Astrocyte of the hippocampus (primary cell): Measurements from ENCODE around the gene GNG4.
"Not testable (repeated sequence)": the region's sequence is repeated elsewhere in the genome, so short reads cannot be mapped to it uniquely, and the experiment has no call there.

ENCODE experiments used
- DNase-seq: peaks from one replicate; pipeline ENCODE4 v3.0.0; 2011; ENCODE audit warnings: low read depth, low spot score

The GNG4 gene

DNA sequence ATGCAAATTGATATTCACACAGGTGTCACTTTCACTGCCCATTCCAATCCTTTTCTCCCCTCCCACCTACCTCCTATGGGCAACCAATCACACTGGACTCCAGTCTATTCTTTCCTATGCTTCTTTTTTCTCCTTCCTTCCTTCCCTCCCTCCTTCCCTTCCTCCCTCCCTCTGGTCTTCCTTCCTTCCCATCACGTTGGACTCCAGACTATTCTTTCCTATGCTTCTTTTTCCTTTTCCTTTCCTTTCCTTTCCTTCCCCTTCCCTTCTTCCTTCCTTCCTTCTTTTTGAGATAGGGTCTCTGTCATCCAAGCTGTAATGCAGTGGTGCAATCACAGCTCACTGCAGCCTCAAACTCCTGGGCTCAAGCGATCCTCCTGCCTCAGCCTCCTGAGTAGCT is 64.6 kb downstream of the GNG4 start:
- no peak for DNase-seq

DNA sequence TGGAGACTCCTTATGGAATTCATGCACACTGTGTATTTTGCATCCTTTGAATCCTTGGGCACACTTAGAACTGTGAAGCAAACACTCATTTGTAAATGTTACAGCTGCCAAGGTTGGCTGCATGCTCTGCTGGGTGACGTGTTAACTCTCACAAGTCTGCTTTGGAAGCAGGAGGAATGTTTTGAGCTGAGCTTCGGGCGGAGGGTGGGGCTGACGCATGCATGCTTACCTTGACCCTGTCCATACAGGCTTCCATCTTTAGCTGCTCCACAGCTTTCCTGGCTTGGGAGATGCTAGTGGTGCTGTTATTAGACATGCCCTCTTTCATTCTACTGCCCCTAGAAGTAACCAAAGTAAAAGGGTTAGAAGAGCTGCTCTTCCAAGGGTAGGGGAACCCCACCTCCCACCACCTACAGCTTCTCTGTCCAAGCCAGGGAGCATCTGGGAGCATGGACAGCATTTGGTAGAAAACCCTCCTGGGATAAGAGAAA is 66.0 kb downstream of the GNG4 start:
- DNase-seq = no peak

DNA sequence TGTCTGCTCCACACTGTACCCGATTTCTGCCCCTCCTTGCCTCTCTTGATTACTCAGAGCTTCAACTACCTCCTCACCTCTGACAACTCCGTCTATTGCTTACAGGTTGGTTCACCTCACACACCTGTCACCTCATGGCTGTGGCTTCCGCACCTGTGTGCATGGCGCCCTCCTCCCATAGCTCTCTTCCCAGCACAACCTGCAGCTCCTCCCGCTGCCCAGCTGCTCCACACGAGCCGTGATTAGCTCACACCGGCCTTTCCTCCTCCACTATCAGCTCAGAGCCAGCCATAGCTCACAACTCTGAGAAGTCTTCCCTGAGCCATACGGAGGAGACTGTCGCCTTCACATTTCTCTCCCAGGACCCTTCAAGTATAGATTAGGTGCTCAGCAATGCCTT is 67.5 kb downstream of the GNG4 start:
- no peak for DNase-seq

DNA sequence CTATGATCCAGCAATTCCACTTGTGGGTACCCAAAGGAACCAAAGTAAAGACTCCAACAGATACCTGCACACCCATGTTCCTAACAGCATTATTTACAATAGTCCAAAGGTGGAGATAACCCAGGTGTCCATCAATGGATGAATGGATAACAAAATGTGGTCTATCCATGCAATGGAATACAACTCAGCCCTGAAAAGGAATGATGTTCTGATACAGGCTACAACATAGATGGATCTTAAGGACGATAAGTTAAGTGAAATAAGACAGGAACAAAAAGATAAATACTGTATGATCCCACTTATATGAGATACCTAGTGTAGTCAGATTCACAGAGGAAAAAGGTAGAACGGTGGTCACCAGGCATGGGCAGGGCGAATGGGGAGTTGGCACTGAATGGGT is 69.7 kb downstream of the GNG4 start:
- no peak for DNase-seq

DNA sequence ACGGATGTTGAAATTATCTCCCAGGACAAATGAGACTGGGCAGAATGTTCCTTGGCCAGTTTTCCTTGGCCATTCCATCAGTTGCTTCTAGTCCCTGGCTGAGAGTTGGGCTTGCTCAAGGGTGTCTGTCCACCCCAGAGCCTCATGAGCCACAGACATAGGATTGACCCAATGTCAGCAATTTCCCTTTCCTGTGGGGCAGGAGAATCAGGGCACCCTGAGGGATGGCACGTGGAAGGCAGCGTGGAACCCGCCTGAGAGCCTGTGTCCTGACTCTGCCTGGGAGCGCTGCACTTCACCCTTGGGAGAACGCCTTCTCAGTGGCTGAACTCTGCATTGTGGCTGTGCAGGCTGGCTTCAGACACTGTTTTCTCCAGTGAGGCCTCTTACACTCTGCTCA is 74.0 kb downstream of the GNG4 start:
- no peak for DNase-seq

DNA sequence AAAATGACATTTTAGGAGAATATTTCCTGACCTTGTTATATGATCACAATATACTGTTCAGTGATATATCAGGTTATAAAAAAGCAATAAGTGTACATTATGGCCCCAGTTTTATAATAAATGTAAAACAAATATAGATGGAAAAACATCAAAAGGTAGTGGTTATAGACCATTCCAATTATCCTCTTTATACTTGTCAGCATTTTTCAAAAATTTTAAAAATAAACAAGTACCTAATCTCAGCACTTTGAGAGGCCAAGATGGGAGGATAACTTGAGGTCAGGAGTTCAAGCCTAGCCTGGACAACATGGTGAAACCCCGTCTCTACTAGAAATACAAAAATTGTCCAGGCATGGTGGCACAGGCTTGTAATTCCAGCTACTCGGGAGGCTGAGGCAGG is 75.7 kb downstream of the GNG4 start:
- DNase-seq = no peak

DNA sequence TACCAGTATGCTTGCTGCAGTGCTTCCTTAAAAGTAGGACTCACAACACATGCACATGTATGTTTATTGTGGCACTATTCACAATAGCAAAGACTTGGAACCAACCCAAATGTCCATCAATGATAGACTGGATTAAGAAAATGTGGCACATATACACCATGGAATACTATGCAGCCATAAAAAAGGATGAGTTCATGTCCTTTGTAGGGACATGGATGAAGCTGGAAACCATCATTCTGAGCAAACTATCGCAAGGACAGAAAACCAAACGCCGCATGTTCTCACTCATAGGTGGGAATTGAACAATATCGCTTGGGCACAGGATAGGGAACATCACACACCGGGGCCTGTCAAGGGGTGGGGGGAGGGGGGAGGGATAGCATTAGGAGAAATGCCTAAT is 76.6 kb downstream of the GNG4 start:
- DNase-seq = not testable (repeated sequence)

DNA sequence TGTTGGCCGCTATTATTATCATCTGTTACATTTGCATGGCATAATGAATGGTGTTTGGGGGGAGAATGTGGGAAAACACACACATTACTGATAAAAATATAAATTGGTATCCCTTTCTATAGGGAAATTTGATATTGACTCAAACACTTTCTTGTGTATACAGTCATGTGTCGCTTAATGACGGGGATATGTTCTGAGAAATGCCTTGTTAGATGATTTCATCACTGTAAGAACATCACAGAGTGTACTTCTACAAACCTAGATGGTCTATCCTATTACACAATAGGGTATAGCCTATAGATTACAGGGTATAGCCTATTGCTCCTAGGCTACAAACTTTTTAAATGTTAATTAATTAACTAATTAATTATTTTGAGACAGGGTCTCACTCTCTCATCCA is 78.1 kb downstream of the GNG4 start:
- DNase-seq = no peak

DNA sequence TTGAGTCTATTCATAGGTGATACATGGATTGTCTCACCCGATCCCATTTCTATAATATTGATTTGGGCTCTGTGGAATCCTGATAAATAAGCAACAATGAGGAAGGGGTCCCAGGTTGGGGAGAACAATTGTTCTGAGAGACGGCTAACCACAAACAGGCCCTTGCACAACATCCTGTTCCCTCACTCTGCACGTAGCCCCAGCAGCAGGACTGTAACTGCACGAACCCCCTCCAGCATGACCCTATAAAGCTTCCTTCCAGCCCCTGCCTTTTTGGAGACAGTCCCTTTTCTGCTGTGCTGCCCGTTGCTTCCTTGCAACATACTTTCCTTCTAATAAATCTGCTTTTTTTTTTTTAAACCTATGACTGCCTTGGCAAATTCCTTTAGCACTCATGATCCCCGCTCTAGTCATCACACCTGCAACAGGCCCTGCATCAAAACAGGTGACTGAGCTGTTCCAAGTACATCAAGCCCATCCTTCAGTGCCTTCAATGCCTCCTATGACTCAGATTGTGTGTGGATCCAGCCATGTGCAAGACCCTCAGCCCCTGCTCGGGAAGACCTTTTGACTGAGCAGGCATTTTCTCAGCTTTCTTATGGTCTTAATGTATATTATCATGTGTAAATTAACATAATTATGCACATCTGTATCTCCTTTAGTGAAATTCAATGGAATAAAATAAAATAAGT is 81.6 kb downstream of the GNG4 start:
- DNase-seq = no peak

DNA sequence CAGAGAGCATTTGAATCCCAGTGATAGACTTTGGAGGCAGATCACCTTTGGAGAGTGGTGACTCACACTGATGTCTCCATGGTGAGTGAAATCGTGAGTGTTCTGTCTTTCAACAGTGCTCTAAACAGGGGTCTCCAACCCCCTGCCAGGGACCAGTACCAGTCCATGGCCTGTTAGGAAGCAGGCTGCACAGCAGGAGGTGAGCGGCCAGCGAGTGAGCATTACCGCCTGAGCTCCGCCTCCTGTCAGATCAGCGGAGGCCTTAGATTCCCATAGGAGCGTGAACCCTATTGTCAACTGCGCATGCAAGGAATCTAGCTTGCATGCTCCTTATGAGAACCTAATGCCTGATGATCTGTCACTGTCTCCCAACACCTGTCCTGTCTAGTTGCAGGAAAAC is 83.5 kb downstream of the GNG4 start:
- no peak for DNase-seq

DNA sequence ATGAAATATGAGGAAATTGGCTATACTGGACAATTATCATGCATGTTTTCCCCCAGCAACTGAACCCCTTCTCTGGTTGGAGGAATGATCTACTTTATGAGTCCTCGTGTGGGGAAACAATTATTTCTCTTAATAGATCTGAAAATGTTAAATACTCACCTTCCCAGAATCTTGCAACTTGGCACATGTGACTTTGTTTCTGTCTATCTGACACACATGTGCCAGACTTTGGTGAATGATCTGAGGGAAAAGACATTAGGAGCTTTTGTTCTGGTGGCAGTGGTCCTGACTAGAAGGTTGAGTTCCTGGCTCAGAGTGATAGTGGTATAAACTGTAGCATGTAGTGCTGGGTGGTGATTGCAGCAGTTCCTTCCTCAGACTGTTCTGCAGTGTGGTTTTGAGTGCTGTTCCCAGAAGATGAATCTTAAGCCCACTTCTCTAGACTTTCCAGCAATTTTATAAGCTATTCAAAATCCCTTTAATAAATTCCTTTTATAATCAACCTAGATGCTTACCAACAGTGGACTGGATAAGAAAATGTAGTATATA is 86.0 kb downstream of the GNG4 start:
- no peak for DNase-seq

DNA sequence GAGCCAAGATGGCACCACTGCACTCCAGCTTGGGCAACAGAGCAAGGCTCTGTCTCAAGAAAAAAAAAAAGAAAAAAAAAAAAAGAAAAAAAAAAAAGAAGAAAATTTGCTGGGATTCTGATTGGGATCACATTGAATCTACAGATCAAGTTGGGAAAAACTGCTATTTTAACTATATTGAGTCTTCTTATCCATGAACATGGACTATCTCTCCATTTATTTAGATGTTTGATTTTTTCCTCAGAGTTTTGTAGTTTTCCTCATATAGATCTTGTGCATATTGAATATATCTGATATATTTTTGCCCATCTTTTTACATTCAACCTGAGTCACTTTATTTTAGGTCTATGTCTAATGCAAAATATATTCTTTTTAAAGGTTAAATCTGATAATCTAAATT is 87.0 kb downstream of the GNG4 start:
- no peak for DNase-seq

DNA sequence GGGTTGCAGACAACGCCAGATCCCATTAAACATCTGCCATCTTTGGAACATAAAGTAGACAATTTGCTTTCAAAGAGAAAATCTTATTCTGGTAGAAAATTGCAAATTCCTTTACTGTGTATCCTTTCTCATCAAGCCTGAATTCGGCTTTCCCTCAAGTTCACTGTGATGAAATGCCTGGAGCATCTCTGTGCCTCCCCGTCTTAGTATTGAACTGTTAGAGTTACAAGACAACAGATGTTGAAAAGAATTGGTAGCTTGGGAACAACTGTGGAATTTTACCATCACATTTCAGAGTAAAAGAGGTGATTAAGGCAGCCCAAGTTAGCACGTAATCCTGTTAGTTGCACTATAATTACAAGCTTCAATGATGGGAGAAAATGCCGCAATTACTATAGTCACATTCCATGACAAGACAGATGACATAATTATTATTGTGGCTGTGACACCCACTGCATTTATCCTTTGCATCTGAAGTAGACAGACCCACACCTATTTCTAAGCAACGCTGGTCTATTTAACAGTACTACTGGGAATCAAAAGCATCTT is 90.9 kb downstream of the GNG4 start:
- DNase-seq = no peak

DNA sequence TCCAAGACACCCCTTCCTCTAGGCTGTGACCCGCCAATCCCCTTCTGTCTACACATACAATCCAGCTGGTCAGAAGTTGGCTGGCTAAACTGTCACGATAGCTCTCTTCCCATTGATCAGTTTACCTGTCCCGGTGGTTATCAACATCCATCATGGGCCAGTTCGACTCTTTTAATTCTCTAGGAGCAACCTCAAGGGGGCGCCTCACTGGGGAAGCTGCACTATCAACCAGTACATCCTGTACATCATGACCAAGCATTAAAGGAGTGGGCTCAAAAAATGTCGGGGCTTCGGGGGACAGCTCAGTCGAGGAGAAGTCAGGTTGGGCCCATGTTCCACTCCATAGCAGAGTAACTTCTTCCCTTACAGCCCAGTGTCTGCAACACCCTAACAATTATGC is 92.1 kb downstream of the GNG4 start:
- no peak for DNase-seq

DNA sequence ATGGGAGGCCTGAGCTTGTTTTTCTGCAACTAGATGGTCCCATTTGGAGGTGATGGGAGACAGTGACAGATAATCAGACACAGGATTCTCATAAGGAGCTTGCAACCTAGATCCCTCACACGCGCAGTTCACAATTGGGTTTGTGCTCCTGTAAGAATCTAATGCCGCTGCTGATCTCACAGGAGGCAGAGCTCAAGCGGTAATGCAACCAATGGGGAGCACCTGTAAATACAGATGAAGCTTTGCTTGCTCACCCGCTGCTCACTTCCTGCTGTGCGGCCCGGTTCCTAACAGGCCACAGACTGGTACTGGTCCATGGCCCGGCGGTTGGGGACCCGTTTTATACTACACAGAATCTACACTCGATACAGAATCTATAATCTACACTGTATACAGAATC is 92.8 kb downstream of the GNG4 start:
- no peak for DNase-seq

DNA sequence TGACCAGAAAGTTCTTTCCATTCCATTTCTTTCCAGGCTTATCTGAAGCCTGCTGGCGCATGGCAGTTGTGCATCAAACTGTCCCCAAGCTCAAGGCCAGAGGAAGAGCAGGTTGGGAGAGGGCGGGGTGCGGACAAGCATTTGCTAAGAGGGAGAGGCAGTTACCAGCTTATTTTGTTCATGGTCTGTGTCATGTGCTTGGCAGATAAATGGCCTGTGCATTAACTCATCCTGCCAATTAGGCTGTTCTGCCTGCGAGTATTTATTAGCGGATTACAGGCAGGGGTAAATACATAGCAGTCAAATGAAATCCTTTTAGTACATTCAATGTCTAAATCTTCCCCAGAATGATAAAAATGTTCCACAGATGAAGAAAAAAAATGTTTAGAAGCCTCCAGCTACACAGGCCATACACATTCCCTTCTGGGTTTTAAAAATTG is 96.5 kb downstream of the GNG4 start:
- no peak for DNase-seq

DNA sequence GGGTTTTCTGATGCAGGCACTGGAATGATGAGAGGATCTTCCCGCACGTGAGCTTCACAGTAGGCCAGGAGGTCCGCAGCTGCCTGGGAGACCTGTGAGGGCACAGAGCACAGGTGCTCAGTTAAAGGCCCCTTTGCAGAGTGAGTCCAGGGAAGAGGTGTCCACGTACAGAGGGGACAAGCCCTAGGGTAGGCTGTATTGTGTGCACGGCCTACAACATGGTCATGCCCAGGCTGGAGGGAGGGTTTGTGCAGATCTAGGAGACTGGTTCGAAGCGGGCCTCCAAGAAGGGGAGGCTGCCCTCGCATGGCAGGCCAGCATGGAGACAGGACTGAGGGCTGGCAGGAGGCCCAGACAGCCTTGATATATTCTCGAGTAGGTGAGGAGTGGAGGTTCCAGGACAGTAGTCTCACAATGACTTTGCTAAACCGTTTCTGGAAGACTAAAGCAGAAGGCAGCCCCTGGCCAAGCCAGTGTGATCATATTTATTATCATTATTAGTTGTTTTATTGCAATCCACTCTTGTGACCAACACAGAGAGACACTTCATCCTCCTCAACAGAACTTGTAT is 97.4 kb downstream of the GNG4 start:
- no peak for DNase-seq

DNA sequence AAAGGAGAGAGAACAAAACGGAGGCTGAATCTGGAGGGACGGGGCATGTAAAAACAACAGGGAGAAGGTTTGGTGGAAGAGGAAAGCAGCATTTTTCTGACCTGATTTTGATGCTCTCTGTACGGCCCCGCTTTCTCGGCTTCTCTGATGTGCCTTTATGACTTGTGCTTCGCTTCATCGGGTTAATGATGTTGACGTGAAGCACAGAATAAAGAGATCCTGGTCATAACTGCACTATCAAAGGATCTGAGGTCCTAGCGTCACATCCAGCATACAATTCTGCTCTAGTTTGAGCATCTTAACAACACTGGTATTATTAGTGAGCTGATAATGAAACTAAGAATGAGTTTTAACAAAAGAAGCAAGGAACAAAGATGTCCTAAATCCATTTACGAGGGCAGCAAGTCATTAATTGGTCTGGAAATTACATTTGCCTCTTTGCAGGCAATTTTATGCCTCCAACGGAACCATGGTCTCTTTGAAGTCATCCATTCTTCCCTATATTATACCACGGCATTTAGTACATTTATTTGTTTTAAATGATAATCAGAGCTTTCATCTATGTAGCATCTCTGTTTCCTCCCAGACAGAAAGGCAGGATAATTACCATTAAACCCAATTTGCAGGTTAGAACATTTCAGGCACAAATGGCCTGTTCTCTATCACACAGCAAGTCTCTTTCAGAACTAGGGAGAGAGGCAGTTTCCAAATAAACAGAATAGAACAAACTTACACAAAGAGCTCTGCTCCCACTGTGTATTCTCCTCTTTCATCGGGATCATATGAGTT is 100.0 kb downstream of the GNG4 start:
- no peak for DNase-seq

DNA sequence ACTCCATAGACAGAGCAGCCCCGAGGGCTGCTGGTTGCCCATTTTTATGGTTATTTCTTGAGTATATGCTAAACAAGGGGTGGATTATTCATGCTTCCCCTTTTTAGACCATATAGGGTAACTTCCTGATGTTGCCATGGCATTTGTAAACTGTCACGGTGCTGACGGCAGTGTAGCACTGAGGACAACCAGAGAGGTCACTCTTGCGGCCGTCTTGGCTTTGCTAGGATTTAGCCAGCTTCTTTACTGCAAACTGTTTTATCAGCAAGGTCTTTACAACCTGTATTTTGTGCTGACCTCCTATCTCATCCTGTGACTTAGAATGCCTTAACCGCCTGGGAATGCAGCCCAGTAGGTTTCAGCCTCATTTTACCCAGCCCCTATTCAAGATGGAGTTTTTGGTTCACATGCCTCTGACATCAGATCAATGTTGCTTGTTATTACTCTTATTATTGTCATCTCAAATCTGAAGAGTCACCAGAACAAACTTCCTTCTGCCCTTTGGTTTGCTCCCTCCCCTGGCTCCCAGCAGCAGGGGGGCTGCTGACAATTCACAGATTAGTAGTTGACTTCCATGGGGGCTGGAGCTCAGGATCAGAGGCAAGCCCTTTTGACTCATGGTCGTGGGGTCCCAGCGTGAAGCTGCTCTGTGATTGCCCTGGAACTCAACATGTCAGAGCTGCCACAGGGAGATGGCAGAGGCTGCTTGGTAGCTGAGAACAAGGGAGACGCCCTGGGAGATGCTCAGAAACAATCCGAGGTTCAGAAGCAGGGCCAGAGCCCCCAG is 103.0 kb downstream of the GNG4 start:
- DNase-seq = not testable (repeated sequence)

DNA sequence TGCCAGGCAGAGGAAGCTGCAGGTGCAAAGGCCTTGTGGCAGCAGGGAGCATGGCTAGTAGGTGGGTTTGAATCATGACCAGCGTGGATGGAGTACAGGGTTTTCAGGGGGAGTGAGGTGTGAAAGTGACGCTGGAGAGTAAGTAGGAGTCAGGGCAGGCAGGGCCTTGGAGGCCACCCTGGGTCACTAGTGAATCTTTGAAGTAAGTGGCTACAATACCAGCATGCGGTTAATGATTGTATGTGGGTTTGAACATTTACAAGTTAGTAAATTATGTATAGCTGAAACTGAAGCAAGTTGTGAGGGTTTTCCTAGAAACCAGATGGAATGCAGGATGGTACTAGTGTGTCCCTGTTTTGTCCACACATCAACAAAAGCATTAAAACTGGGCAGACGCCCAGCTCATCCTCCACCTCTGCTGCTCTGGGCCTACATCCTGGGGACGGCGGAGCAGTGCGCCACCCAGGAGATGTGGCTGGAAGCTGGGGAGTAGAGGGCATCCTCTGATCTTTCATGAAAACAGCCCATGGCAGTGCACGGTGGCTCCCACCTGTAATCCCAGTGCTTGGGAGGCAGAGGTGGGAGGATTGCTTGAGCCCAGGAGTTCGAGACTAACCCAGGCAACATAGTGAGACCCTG is 104.2 kb downstream of the GNG4 start:
- no peak for DNase-seq

DNA sequence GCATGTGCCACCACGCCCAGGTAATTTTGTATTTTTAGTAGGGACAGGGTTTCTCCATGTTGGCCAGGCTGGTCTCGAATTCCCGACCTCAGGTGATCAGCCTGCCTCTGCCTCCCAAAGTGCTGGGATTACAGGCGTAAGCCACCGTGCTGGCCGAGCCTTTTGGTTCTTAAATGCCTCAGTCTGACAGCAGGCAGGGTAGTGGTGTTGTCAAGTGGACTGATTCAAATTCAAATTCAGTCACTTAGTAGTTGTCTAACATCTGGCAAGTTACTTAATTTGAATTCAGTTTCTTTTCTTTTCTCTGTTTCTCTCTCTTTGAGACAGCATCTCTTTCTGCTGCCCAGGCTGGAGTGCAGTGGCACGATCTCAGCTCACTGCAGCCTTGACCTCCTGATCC is 106.7 kb downstream of the GNG4 start:
- not testable (repeated sequence) for DNase-seq
